ENCODE data around the gene TSSK2.

Gene TSSK2

DNA sequence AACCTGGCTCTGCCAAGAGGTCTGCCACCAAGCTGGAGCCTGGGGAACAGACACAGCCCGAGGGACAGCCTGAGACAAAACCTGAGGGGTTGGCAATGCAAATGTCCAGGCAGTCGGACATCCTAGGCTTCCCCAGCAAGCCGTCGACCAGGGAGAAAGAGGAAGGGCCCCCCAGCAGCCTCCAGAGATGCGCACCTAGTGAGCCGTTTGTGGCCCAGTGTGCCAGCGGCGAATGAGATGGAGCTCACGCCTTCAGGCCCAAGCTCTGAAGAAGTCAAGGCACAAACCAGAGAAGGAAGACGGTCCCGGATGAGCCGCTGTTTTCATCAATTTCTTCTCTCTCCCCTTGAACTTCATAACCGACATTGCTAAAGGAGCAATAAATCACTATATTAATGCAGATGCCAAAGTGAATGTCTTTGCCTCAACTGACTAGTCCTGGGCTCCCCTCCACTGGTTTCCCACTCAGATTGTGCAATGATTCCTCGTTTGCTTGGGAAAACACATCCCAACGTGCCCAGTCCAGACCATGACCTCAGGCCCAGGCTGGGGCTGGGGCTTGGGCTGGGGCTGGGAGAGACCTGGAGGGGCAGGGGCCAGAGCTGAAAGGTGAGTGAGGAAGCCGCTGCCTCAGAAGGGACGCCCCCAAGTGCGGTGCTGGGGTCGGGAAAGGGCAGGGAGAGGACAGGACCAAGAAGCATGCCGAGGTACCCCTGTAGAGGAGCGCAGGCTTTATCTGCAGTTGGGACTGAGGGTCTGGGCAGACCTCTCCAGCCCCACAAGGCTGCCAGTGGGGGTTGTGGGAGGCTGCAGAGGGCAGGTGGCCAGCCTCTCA, 5.4 kb upstream of the TSSK2 start:
- DNase-seq = no peak

GRCh38 chr22:19126309-19127273, 4.5 kb upstream of the TSSK2 start:
- no peak for DNase-seq

- DNase-seq = no peak
Observed at GRCh38 chr22:19127329-19128008, 3.6 kb upstream of the TSSK2 start.

DNA sequence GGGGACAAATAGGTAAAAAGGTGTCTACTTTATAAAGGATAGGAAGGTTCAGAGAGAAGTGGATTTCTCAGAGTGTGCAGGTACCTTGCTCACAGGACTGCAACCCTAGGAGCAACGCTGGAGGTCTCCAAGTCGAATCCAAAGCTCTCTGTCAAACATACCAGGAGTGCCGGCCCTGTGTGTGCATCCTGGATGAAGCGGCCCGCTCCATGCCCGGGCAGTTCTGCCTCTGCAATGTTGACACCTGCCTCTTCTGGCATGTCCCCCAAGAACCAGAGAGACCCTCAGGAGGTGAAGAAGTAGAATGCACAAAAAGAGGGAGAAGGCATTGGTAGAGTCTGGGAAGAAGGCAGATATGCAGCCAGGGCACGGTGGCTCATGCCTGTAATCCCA, 3.1 kb upstream of the TSSK2 start:
- DNase-seq = no peak

DNA sequence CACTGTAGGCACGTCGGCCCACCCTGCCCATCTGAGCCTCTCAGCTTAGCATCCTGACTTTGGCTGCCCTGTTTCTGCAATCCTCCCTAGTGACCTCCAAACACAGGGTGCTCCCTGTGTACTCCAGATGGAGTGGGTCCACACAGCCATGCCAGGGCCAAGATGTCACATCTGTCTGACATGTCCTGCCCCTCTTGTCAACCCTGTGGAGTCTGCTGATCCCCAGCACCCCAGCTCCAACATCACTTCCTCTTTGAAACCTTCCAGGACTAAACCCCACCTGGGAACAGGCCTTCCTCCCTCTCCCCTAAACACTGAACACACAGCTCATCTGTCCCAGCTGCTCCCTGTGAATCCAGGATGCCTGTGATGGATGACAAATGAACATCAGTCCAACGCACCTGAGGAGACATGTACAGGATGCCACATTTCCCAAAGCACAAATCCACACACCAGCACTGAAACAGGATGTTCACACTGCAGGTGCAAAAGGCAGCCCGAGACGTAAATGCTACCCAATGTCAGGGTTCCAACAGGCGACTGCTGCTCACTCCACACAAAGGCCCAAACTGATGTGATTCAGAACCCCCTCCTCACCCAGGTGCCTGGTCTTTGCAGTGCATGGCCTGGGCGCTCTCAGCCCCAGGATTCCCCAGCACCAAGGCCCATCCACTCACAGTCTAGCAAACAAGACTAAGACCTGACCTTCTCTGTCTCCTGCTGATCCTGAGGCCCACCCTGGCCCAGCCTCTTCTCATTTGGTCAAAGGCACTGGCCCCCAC, 2.0 kb upstream of the TSSK2 start:
- DNase-seq = no peak

- DNase-seq = no peak
Observed at GRCh38 chr22:19129871-19130270, 1.2 kb upstream of the TSSK2 start.

DNA sequence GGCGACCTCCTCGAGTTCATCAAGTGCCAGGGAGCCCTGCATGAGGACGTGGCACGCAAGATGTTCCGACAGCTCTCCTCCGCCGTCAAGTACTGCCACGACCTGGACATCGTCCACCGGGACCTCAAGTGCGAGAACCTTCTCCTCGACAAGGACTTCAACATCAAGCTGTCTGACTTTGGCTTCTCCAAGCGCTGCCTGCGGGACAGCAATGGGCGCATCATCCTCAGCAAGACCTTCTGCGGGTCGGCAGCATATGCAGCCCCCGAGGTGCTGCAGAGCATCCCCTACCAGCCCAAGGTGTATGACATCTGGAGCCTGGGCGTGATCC, 542 bp downstream of the TSSK2 start:
- no peak for DNase-seq

DNA sequence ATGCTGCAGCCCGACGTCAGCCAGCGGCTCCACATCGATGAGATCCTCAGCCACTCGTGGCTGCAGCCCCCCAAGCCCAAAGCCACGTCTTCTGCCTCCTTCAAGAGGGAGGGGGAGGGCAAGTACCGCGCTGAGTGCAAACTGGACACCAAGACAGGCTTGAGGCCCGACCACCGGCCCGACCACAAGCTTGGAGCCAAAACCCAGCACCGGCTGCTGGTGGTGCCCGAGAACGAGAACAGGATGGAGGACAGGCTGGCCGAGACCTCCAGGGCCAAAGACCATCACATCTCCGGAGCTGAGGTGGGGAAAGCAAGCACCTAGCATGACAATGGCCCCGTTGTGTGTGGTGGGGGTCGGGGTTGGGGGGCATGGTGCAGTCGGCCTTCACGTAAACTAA, 1.0 kb downstream of the TSSK2 start:
- DNase-seq = no peak

DNA sequence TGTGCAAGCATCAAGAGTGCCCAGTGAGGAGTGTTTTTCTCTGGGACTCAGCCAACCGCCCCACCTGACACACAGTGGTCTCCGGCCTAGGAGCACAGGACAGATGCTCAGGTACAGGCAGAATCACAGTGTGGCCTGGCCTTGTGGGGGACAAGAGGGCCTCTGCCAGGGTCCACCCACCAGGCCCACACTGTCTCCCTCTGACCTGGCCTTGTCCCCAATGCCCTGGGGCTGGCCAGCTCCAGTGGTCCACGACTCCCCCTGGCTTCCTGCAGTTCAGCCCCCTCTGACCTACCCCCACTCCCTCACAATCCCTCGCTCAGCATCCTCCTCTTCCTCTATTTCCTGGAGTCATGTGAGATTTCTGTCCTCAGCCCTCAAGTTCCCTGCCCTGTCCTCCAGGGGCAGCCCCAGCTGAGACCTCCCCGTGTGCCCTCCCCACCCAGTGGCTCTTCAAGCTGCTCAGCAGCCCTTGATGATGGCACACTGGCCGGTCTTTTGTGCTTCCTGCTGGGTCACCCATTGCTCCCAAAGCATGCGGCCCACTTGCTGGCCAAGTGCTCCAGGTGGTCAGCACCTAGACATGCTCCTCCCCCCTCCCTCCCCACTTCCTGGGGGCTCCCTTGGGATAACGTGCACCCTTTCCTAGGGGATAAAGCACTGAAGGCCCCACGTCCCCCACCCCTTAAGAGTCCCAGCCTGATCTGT, 1.7 kb downstream of the TSSK2 start:
- no peak for DNase-seq

GRCh38 chr22:19133561-19133960, 2.5 kb downstream of the TSSK2 start:
- no peak for DNase-seq

GRCh38 chr22:19134176-19134831, 3.2 kb downstream of the TSSK2 start:
- no peak for DNase-seq

DNA sequence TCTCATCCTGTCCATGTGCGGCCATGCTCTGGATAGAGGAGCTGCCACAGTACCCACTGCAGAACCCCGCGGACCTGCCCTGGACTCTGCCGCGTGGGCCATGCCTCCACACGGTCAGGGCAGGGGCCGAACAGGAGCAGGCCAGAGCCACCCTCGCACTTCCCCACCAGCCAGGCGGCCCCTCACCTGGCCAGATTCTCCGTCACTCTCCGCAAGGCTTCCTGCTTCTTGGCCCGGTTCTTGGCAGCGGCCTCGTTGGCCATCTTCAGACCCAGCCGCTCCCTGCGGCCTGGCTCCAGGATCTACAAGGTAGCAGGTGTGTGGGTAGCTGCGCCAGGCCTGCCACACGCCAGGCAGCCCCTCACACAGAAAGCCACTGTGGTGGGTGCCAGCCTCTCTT, 3.8 kb downstream of the TSSK2 start:
- no peak for DNase-seq

- no peak for DNase-seq
Observed at GRCh38 chr22:19136915-19137314, 5.8 kb downstream of the TSSK2 start.

GRCh38 chr22:19137384-19138216, 6.5 kb downstream of the TSSK2 start:
- DNase-seq = no peak

DNA sequence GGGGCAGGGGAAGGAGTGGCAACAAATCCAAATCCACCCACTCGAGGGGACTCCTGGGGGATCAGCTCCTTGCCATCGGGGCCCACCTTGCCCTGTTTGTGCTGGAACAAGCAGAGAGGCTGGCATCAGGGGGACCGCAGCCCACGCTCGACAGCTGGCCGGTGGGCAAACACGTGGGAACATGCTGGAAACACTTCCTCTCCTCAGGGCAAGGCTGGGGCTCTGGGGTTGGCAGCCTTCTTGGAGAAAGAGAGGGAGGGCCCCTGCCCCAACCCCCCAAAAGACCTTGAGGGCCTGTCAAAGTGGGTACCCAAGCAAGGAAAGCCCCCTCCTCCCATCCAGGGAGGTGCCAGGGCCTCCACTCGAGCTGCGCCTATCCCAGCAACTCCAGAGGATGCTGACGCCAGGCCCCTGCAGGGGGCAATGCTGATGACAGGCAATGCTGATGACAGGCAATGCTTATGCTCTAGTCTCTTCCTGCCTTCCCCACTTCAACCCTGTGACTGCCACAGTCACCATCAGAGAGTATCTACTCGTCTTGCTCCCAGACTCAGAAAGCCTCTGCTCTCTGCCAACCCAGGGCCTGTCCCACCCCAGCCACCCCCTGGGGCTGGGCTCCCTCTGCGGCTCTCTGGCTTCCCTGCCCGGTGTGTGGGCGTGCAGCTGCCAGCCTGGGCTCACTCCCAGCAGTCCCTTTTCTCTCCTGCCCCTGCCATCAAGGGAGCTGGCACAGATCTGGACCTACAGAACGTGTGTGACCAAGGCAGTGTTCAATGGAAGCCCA, 7.3 kb downstream of the TSSK2 start:
- DNase-seq = no peak

GRCh38 chr22:19139001-19139356, 7.9 kb downstream of the TSSK2 start:
- no peak for DNase-seq

- no peak for DNase-seq
Observed at GRCh38 chr22:19139974-19140373, 8.9 kb downstream of the TSSK2 start.

GRCh38 chr22:19142394-19142793, 11.3 kb downstream of the TSSK2 start:
- DNase-seq = no peak

DNA sequence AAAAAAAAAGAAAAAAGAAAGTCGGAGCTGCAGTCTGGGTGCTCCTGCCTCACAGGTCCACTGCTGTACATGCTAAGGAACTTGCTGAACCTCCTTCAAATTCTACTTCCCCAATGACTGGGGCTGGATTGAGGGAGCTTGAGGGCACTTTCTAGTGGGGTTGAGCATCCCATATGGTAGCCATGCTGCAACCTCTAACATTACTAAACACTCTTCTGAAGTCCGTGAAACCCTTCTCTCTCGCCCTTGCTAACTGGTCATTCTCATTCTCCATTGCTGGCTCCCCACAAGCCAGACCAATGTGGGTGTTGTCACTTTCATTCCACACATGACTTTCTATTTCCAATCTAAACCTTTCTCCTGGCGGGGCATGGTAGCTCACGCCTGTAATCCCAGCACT, 12.1 kb downstream of the TSSK2 start:
- no peak for DNase-seq

DNA sequence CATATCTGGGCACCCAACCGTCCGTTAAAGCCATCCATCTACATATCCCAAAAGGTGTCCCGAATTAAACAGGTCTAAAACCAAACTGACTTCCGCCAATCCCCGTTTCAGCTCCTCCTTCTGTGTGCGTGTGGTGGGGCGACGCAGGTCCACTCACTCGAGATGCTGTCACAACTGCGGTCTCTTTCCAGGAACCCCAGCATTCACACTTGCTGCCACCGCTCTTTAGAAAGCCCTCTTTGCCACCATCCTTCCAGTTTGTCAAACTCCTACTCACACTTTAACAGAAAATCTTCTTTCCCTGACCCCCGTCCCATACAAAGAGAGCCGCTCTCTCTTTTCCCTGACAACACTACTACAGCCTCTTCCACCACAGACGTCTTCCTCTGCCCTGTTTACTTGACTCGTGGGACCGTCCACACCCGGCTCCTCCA, 12.9 kb downstream of the TSSK2 start:
- no peak for DNase-seq

Measured in SHP77 treated with DMSO at 0.1 percent for 48 hours (cell line).